Liver (tissue), 2 donors: ENCODE measurements around the gene BANK1.

Experiments used
- TF ChIP-seq, protein P1 (sequence below): fragments of 150-350 bp; IDR thresholded peaks from 2 replicates; pipeline ENCODE4 v1.5.1; 2017; ENCODE audit warnings: improper control_type of control experiment, low read depth, low read length; ENCODE audit not compliant: missing input control
- TF ChIP-seq, protein P2 (sequence below): IDR thresholded peaks from 2 replicates; pipeline ENCODE4 v1.6.1; 2016; ENCODE audit warnings: antibody characterized with exemption, mild to moderate bottlenecking
- TF ChIP-seq, protein P3 (sequence below): IDR thresholded peaks from 2 replicates; pipeline ENCODE4 v1.6.1; 2016; ENCODE audit warnings: antibody characterized with exemption
- donor health status: healthy.

DNA sequence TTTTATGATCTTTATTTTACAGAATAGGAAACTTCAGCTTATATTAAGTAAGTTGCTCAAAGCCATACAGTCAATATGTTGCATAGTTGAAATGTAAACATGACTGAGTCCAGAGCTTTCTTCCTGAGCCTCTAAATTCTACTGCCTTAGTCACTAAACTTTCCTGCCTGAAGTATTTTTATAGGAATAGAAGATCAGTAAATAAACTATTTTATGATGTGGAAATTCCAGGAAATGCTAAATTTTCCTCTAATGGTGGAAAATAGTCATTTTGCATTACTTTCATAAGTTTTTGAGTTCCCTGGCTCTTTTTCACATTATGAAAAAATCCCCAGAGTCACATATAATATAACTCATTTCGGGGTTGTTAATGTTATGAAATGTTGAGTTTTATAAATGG is 182.8 kb downstream of the BANK1 start:
- TF ChIP-seq, protein P1, sequence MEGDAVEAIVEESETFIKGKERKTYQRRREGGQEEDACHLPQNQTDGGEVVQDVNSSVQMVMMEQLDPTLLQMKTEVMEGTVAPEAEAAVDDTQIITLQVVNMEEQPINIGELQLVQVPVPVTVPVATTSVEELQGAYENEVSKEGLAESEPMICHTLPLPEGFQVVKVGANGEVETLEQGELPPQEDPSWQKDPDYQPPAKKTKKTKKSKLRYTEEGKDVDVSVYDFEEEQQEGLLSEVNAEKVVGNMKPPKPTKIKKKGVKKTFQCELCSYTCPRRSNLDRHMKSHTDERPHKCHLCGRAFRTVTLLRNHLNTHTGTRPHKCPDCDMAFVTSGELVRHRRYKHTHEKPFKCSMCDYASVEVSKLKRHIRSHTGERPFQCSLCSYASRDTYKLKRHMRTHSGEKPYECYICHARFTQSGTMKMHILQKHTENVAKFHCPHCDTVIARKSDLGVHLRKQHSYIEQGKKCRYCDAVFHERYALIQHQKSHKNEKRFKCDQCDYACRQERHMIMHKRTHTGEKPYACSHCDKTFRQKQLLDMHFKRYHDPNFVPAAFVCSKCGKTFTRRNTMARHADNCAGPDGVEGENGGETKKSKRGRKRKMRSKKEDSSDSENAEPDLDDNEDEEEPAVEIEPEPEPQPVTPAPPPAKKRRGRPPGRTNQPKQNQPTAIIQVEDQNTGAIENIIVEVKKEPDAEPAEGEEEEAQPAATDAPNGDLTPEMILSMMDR, result no peak
- TF ChIP-seq, protein P2, sequence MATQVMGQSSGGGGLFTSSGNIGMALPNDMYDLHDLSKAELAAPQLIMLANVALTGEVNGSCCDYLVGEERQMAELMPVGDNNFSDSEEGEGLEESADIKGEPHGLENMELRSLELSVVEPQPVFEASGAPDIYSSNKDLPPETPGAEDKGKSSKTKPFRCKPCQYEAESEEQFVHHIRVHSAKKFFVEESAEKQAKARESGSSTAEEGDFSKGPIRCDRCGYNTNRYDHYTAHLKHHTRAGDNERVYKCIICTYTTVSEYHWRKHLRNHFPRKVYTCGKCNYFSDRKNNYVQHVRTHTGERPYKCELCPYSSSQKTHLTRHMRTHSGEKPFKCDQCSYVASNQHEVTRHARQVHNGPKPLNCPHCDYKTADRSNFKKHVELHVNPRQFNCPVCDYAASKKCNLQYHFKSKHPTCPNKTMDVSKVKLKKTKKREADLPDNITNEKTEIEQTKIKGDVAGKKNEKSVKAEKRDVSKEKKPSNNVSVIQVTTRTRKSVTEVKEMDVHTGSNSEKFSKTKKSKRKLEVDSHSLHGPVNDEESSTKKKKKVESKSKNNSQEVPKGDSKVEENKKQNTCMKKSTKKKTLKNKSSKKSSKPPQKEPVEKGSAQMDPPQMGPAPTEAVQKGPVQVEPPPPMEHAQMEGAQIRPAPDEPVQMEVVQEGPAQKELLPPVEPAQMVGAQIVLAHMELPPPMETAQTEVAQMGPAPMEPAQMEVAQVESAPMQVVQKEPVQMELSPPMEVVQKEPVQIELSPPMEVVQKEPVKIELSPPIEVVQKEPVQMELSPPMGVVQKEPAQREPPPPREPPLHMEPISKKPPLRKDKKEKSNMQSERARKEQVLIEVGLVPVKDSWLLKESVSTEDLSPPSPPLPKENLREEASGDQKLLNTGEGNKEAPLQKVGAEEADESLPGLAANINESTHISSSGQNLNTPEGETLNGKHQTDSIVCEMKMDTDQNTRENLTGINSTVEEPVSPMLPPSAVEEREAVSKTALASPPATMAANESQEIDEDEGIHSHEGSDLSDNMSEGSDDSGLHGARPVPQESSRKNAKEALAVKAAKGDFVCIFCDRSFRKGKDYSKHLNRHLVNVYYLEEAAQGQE, result no peak
- TF ChIP-seq, protein P3, sequence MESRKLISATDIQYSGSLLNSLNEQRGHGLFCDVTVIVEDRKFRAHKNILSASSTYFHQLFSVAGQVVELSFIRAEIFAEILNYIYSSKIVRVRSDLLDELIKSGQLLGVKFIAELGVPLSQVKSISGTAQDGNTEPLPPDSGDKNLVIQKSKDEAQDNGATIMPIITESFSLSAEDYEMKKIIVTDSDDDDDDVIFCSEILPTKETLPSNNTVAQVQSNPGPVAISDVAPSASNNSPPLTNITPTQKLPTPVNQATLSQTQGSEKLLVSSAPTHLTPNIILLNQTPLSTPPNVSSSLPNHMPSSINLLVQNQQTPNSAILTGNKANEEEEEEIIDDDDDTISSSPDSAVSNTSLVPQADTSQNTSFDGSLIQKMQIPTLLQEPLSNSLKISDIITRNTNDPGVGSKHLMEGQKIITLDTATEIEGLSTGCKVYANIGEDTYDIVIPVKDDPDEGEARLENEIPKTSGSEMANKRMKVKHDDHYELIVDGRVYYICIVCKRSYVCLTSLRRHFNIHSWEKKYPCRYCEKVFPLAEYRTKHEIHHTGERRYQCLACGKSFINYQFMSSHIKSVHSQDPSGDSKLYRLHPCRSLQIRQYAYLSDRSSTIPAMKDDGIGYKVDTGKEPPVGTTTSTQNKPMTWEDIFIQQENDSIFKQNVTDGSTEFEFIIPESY, result no peak
